Activated CD4-positive, alpha-beta T cell treated with anti-CD3 and anti-CD28 coated beads, Interleukin-10, Interleukin-2, amounts not matched to agents 100 ng/mL and 50 ng/mL, durations not matched to agents 16 hours and 8 hours (primary cell): ENCODE results near the gene PLB1.
"Not testable (repeated sequence)": the region's sequence is repeated elsewhere in the genome, so short reads cannot be mapped to it uniquely, and the experiment has no call there.

Experiments
- DNase-seq: peaks from one replicate; pipeline ENCODE4 v3.0.0-alpha.2; 2020

Gene PLB1

DNA sequence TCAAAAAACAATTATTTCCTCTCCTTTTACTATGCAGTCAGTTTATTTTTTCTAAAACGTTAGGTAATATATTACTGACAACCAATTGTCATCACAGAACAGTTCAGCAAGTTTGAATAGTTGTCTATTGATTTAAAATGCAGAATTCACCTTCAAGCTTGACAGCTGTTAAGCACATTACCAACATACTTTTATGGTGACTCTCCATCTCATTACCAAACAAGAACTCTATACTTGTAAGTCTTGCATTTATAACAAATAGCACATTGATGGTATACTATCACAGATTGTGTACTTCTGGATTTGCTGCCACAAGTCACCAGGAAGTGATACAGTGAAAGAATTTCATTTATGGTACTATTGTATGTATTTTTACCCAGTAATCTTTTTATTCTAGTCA lies 156.4 kb downstream of the PLB1 start:
- DNase-seq, result no peak

DNA sequence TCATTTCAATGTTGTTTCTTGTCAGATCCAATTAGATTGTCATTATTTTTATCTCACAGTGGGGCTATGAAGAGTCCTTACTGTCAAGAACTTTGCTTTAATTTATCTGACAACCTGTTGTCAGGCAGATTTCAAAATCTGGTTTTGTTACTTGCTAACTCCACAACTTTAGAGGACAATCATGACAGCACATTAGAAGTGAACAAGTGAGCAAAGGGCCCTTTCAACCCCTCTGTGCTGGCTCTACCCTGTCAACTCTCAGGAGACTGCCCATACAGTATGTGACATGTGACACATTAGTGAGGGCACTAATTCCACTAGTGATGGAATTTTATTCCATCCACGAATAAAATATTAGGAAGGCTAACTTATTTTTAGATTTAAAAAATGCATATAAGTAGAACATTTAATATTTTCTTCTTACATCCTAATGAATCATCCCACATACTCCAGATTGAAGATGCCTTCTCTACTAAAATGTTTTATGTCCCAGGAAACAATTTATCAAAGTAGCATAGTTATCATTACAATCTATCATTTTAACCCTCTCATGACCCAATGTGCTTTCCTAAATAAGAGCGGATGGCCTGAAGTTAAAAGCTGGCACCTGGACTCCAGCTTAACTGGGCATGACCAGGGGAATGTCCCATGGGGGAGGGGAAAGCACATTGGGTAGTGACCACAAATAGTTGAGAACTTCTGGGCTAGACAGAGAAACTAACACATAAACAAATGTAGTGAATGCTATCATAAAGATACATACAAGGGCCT lies 158.2 kb downstream of the PLB1 start:
- no peak for DNase-seq

DNA sequence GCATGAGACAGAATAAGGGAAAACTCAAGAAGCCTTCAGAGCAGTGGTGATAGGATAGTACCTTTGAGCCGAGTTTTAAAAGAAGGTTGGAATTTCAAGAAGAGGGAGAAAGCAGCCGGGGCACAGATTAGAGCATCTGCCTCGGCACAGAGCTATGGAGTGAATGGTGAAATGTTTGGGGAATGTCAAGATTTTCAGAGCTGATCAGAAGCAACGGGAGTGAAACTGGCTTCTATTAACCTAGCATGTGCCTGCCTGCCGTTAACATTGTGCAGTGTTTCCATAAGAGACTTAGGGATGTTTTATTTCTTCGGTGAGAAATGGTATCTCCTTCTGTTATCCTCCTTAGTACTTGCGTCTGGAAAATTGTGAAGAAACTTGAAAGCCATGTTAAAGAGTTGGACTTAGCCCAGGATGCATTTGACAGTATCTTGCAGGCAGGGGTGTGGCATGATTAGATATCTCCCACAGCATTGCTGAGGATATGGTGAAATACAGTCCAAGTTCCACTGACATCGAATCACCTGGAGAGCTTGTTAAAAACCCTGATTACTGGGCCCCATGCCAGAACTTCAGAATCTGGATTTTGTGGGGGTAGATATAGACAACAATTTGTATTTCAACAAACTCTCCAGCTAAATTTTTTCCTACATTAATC lies 158.9 kb downstream of the PLB1 start:
- no peak for DNase-seq

DNA sequence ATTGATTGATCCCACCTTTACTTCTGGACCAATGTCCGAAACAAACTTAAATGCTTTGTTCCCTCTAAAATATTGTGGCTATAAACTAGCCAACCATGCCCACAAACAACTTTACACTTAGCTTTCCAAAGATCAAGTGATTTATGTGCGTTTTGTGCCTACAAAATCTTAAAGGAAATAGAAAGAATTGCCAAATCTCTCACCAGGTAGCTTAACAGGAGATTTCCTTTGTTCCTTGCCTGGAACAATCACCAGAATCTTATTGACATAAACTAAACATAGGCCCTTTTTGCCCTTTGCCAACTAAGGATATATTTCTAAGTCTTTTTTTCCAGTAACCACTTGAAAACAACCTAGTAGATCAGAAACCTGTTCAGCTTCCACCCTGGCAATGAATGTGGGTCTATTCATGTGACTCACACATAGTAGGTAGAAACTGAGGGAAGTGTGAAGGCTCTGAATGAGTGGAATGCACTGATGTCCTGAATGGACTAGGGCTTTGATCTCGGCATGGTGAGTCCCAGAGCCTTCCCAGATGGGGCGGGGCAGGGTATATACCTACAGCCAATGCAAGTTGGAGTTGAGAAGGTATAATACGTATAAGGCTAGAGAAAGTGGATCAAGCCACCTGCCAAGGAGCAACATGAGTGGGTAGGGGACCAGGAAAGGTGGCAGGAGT lies 161.2 kb downstream of the PLB1 start:
- peak; percentile 11 for DNase-seq

DNA sequence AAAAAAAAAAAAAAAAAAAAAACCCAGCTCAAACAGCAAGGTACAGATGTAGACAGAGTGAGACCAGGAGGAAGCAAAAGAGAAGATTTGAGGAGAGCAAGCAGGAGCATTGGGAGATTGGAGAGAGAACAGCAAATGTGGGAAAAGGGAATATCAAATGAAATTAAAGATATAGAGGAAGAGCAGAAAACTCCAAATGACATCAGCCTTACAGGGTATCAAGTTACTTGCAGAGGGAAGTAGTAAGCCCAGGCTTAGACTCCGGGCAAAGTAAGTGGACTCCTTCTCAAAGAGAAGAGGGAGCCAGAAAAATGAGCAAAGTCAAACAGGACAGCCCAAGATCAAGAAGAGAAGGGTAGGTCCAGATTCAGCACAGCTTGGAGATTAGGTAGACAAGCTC lies 162.5 kb downstream of the PLB1 start:
- no peak for DNase-seq

DNA sequence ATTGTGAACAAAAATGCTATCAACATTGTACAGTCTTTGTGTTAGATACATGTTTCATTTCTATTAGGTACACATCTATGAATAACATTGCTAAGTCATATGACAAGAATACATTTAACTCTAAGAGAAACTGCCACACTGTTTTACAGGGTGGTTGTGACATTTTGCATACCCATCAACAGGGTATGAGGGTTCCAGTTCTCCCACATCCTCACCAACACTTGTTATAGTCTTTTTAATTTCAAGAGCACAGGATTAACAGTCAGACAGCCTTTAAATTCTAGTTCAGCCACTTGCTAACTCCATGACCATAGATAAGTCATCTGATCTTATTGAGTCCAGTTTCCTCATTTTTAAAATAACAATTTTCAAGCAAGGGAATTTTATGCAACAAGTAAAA lies 163.3 kb downstream of the PLB1 start:
- DNase-seq, result no peak

DNA sequence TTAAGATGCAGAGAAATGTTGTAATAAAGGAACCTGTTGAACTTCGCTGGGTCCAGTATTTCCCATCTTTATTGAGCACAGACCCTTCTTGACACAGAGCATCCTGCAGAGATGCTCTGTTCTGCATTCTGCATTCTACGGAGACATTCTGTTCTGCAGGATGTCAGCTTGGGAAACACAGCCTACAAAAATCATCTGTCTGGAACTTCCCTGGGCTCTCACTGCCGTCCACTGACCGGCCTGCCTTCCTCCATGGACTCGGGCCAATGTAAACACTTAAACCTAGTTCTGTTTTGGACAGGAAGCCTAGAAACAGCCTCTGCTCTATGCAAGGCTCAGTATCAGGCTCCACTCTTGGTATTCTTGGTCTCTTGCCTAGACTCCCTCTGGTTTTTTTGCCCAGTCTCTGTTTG lies 165.7 kb downstream of the PLB1 start:
- no peak for DNase-seq

DNA sequence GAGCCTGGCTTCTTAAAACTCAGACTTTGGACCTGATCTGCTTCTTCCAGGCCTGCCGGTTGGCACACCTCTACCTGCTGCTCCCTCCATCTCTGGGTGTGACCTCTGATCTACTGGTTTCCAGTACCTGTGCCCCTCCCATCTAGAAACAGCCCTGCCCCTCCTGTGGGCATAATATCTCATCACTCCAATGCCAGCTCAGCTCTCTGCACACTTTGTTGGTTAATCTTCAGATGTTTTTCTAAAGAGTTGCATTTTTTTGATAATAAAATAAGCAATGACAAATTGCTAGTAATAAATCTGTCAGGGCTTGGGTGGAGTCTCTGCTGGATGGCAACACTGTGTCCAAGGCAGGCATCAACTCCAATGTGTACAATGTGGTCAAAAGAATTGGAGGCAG lies 166.2 kb downstream of the PLB1 start:
- no peak for DNase-seq

DNA sequence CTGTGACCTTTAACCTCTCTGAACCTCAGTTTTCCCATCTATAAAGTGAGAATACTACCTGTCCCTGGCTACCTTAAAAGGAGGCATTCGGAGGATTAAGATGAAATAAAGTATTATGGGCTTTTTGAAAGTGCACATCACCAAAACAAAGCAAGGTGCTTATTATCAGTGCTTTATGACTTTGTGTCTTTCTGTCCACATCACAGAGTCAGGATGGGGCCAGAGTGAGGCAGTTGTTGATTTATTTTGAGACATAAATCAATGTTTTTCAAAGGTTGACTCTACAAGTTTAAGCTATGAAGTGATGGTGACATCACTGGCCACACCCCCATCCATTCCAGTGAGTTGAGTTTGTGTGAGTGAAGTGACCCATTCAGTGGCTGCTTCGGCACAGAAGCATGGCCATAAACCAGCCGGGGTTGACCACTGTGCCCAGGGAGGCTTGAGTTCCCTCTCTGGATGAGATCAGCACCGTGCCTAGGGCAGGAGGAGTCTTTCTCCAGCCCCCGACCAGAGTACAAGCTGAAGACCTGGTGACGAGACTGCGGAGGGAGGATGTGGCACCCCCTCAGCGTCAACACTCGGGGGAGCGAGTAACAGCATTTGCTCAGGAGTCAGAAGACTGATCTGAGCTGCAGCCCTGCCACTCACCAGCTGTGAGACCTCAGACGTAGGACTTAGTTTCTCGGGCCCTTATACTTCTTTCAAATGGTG lies 166.8 kb downstream of the PLB1 start:
- no peak for DNase-seq

DNA sequence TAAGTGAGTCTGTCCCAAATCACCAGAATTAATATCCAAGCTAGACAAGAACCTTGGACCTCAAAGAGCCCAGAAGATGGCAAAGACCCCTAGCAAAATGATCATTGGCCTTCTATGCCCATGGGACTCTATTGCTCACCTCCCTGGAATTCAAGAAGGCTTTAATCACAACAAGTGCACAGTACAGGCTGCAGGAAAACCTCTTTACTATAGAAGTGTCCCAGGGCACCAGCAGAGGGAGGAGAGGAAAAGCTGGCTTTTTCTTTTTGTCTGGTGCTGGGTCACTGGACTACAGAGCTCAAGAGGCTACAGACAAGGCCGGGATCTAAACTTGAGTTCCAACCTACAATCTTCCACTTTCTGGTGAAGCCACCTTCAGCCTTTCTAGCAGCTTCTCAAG lies 167.5 kb downstream of the PLB1 start:
- DNase-seq, result no peak

DNA sequence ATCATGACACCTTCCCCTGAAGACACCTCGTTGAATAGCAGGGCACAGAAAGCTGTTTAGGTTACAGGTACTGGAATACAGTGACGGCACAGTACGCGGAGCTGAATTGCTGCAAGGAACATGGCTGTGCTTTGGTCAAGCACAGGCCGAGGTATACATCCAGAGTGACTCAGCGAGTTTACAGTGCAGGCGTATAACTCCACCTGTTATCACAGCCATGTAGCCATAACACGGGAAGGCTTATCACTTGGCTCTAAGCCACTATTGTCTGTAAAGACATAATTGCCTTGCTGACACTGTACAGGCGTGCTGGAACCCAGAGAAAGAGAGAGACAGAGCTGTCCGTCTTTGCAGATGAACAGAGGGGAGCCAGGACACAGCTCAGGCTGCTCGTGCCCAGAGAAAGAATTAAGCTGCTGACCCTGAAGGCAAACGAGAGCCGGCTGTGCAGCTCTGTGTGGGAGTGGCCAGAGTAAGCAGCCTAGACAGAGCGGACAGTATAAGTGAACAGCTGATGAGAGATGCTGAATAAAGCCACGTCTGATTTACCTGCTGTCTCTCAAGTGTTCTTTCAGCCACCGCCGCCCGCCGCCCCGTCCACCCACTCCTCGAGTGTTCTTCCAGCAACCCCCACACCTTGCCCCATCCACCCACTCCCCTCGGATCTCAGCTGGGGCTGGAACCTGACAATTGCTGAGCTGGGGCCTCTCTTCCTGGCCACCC lies 168.4 kb downstream of the PLB1 start:
- DNase-seq, result no peak

DNA sequence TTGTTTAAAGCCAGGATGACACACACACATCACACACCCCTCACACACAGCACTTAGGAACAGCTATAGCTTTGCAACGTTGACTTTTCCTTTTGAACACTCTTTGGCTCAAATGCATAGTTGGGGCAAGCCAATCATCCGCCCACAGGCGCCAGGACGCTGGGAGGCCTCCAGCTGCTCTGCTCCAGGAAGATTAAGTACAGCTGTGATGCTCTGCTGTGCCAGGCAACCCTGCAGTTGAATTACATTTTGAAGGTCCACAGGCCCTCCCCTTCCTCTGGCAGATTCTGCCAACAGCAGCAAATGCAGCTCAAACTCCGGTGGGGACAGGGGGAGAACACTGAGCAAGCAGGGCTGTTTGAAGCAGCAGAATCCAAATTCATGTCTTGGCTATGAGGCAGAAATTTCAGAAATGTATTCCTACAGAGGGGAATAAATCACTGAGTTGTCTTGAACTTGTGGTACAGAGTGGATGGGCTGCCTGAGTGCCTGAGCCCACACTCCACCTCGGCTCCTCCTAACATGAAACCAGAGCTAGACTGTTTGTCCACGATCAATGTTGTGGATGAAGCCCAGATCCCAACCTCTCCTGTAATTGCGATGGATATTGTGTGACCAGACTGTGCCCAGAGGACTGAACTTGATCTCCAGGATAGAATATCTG lies 169.3 kb downstream of the PLB1 start:
- DNase-seq, result no peak

DNA sequence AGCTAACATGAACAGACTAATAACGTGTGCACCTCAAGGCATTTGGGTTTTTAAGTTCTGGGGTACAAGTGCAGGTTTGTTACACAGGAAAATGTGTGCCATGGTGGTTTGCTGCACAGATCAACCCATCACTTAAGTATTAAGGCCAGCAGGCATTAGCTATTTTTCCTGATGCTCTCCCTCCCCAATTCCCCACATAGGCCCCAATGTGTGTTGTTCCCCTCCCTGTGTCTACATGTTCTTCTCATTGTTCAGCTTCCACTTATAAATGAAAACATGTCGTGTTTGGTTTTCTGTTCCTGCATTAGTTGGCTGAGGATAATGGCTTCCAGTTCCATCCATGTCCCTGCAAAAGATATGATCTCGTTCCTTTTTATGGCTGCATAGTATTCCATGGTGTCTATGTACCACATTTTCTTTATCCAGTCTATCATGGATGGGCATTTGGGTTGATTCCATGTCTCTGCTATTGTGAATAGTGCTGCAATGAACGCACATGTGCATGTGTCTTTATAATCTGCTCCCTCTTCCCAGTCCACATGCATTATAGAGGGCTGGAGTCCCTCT lies 170.0 kb downstream of the PLB1 start:
- not testable (repeated sequence) for DNase-seq

DNA sequence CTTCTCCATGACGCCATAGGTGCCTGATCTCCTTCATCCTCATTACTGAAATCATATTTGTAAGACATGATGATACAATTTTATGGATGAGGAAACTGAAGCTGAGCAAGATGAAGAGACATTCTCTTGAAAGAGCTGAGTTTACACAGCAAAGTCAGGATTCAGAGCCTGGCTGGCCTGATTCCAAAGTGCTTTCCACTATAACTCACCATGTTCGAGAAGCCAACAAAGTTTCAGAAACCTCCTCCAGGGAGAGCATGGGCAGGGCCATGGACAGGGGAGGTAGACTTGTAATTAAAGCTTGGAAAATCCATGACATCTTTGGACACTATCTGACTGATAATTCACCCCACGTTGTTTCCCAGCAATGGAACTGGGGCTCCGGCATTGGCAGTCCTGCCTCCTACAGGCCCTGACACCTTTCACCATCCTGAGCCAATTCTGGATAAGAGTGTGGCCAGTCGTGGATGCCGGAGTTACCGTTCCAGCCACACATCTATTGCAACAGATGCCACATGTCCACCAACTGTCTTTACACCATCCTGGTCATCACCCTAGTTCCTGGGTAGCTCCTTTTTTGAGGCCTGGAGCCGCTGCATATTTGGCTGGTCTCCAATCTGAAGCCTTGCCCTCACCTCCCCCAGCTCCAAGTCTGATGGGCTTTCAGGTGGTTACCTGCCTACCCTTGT lies 170.8 kb downstream of the PLB1 start:
- DNase-seq, result no peak

DNA sequence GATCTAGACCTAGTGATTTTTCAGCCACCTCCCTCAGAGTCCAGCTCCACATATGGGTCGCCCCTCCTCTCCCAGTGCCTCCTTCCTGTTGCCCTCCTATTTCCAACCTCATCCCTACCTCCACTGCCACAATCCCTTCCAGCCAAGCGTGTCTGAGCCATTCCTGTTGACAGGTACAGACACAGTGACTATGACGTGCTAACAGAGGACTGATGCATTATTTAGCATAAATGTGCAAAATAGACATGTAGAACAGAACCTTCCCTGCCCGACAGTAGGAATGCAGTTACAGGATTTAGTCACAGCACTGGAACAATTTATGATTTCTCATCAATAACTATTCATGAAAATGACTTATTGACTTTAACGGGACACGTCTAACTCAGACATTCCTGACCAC lies 171.4 kb downstream of the PLB1 start:
- DNase-seq, result no peak

DNA sequence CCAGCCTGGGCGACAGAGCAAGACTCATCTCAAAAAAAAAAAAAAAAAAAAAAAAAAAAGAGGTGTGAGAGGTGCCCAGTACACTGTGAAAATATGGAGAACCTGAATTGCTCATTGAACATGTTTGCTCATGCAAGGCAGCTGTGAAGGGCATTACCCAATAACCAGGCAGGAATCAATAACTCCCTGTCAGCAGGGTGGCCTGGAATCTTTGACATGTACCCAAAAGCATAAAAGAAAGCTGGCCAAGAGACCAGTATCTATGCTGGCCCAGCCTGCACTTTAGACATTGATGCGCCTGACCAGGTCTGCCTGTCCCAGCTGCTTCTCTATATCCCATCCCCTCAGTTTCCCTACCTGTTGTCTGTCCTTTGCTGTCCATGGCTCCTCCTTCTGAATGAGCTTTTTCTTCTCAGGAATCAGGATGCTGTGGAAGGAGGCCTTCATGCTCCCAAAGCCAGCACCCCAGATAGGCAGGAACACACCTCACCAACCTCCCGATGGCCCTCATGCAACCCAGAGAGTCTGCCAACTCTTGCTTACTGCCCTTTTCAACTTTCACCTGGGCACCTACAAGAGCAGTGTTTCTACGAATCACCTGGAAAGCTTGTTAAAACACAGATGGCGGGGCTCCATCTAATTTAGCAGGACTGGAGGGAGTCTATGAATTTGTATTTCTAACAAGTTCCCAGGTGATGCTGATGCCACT lies 172.4 kb downstream of the PLB1 start:
- no peak for DNase-seq

DNA sequence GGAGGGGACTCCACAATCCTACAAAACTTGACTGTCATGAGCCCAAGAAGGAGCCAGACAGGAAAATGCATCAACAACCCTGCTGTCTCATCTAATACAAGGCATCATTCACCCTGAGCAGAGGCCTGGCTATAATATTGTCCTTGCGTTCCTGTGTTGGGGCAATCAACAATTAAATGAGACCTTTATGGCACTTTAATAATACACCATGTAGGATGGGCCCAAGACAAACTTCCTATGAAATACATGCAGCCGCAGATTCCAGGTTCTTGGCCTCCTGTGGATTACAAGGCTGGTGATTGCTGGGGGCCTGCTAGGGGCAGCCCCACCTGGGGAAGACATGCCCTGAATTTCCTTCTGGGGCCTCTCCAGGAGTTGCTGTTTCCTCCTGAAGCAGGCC lies 173.0 kb downstream of the PLB1 start:
- DNase-seq, result no peak

DNA sequence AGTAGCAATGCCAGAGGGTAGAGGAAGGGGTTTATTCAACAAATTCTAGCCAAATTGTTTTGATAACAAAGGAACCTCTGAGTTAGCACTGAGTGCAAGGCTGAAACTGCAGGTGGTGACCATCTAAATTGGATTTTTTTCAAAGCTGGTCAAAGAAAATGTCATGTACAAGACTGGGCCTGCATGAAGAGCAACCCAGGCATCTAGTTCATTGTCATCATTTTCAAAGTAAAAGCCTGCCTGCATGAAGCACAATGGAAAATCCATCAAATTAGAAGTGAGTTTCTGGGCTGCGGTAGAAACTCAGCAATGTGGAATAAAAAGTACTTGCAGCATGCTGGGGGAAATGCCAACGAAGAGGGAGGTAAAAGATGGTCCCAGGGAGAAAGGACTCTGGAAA lies 175.0 kb downstream of the PLB1 start:
- DNase-seq, result no peak

DNA sequence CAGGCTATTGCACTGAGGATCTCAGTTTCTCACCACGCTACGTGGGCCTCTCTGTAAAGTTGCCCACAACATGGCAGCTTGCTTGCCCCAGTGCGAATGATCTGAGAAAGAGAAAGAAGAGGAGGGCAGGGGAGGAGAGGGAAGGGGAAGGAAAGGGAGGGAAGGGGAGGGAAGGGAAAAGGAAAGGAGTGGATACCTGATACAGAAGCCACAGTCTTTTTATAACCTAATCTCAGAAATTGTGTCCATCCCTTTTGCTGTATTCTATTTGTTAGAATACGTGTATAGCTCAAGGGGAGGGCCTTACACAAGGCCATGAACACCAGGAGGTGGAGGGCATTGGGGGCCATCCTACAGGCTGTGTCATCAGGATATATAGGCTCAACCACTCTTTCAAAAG lies 177.5 kb downstream of the PLB1 start:
- no peak for DNase-seq

DNA sequence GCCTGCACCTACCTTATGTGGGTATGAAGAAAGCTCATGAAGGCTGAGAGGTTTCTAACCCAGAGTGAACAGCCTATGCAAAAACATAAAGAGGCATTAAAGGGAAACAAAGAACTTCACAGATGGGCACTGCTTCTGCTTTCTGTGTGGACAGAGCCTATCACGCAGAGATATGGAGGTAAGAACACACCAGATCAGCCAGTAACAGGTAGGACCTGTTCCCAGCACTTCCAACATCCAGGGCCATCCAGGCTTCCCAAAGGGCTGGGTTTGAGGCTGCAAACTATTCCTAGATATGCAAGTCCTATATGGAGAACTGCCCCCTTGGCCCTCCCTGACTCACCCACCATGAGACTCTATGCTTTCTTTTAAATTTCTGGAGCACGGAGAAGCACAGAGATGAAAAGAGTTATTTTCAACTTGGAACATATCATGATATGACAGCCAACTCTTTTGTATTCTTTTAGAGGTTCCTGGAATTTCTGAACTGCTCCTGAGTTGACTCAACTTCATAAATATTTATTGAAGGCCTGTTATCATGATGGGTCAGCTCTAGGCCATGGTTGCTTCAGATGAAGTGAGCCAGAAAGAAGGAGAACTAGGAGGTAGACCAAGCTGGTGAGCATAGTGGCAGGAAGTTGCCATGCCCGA lies 178.3 kb downstream of the PLB1 start:
- no peak for DNase-seq
